ENCODE measurements around the gene MGAM2.

GRCh38 chr7:142248166-142249160 is 136.9 kb downstream of the MGAM2 start:
- TF ChIP-seq CTCF (IDR thresholded peaks at IDR 0.05), result no peak
- no peak for TF ChIP-seq TP53 (CRISPR knock-in tag; IDR thresholded peaks at IDR 0.05)
- TF ChIP-seq REST (IDR thresholded peaks at IDR 0.05), result no peak
- no peak for TF ChIP-seq CEBPB (IDR thresholded peaks at IDR 0.05)
- TF ChIP-seq, protein P1, sequence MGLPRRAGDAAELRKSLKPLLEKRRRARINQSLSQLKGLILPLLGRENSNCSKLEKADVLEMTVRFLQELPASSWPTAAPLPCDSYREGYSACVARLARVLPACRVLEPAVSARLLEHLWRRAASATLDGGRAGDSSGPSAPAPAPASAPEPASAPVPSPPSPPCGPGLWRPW (IDR thresholded peaks at IDR 0.05), result no peak
- TF ChIP-seq HDAC2 (IDR thresholded peaks at IDR 0.05), result no peak
- no peak for TF ChIP-seq PHF8 (IDR thresholded peaks at IDR 0.05; ENCODE audit: borderline replicate concordance, low read depth)
- TF ChIP-seq POLR2A (IDR thresholded peaks at IDR 0.05; ENCODE audit: low read length), result no peak
- no peak for TF ChIP-seq MAZ (IDR thresholded peaks at IDR 0.05; ENCODE audit: borderline replicate concordance, low read depth, low read length)
- TF ChIP-seq, protein P2, sequence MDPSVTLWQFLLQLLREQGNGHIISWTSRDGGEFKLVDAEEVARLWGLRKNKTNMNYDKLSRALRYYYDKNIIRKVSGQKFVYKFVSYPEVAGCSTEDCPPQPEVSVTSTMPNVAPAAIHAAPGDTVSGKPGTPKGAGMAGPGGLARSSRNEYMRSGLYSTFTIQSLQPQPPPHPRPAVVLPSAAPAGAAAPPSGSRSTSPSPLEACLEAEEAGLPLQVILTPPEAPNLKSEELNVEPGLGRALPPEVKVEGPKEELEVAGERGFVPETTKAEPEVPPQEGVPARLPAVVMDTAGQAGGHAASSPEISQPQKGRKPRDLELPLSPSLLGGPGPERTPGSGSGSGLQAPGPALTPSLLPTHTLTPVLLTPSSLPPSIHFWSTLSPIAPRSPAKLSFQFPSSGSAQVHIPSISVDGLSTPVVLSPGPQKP (IDR thresholded peaks at IDR 0.05; ENCODE audit: low read depth, low read length), result no peak
- no peak for TF ChIP-seq RCOR1 (IDR thresholded peaks at IDR 0.05; ENCODE audit: low read depth, low read length)
- no peak for TF ChIP-seq CHD2 (IDR thresholded peaks at IDR 0.05; ENCODE audit: low read length, partially characterized antibody)
- no peak for TF ChIP-seq EHF (CRISPR knock-in tag; IDR thresholded peaks at IDR 0.05)

Data from A549 (cell line).